HG02938 (cell line): Measurements from ENCODE around the gene CLEC18A.
"Not testable (repeated sequence)": the region's sequence is repeated elsewhere in the genome, so short reads cannot be mapped to it uniquely, and the experiment has no call there.

Experiments
- ATAC-seq: cut with Tn5 transposase; IDR thresholded peaks from one replicate; pipeline ENCODE4 v1.9.1; 2021; ENCODE audit warnings: mild to moderate bottlenecking, moderate library complexity; ENCODE audit not compliant: unreplicated experiment

Gene CLEC18A

DNA sequence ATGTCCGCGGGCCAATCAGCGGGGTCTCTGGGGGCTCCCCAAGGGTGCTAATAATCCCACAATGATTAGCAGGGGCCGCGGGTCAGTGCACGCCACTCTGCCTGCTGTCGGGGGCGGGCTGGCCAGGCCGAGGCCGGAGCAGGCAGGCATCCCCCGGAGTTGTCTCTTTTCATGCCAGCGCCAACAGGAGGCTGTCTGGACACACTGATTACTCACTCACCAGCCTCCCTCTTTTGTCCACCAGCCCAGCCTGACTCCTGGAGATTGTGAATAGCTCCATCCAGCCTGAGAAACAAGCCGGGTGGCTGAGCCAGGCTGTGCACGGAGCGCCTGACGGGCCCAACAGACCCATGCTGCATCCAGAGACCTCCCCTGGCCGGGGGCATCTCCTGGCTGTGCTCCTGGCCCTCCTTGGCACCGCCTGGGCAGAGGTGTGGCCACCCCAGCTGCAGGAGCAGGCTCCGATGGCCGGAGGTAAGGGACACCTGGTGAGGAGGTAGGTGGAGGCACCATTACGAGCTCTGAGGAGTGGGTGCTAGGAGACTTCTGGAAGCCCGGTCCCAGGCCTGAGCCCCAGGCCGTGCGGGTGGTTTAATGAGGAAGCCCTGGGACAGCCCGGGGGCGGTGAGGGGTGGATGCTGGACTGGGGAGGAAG is at the start of gene CLEC18A:
TSS of gene CLEC18A (plus strand) at position 318 of the 655 bp plus-strand sequence. CDS start at position 351, 33 bp downstream.
- not testable (repeated sequence) for ATAC-seq

DNA sequence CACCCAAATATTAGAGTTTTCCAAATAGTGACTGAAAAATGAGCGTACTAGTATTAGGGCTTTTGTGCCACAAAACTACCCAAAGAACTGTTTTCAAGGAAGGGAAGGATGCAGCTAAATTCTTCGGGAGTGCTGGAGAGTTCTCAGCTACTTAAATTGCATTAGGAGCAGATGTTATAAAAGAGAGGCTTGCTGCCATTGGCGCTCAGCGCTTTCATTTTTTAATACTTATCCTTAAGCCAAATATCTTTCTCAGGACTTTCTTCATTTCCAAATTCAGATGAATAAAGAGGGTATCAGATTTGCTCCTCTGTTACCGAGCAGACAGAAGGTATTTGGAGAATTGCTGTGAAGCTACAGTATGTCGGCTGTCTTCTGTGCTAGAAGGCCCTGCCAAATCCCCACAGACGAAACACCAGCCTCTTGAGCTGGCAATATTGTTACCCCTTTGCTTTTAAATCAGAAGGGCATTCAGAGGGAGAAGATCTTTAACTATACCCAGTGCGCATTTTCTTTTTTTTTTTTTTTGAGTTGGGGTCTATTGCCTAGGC is 47.2 kb upstream of the CLEC18A start:
- no peak for ATAC-seq

DNA sequence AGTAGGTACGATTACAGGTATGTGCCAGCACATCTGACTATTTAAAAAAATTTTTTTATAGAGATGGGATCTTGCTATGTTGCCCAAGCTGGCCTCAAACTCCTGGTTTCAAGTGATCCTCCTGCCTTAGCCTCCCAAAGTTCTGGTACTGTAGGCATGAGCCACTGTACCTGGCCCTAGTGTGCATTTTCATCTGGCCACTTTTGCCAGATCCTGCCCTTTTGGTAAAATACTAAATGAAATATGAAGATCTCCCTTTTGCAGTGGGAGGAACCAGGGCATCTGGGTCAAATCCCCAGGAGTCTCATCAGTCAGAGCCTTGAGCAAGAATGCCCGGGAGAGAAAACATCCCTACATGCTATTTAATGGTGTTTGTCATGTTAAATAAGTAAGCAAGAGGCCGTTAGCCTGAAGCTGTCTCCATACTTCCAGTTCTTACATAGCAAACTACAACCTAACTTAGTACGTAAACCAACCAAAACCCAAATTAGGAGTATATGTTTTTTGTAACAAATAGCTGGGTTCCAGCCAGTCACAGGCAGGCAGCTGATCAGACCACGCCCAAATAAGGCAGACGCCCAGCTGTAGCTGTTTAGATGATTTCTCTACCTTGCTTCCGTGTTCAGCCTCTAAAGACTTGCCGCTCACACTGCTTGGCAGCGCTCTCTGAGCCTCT is 46.5 kb upstream of the CLEC18A start:
- no peak for ATAC-seq

DNA sequence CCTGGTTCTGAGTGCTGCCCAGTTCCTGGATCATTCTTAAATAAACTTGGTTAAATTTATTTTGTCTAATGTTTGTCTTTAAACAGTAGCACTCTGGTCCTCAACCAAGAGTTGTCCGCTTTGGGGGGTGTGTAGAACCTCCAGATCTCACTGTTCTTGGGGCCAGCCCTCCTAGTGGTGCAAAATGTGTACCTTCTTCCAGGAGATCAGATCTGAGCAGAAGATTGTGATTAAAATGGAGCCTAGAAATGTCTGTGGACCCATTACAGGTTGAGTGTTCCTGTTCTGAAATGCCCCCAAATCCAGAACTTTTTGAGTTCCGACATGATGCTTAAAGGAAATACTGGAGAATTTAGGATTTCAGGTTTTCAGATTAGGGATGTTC is 46.0 kb upstream of the CLEC18A start:
- ATAC-seq: no peak

DNA sequence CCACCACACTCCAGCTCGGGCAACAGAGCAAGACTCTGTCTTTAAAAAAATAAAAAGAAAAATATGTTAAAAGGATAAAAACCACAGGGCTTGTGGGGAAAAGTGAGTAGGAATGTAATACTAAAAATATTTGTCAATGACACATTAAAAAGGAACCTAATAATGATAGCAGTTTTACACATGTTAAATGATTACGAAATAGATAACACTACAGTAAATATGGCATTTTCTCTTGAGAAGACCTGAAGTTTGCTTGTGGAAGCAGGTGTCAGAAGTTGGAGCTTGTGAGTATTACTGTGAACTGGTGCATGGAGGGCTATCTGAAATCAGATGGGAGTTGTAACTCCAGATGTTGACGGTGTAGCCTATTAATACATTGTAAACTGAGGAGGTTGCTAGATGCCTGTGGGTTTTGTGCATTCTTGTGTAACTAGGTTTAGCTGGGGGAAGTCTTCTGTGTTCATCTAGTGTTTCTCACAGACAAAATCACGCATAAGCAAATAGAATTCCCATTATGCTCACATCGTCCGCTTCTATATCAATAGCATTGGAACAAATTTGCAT is 44.2 kb upstream of the CLEC18A start:
- no peak for ATAC-seq

DNA sequence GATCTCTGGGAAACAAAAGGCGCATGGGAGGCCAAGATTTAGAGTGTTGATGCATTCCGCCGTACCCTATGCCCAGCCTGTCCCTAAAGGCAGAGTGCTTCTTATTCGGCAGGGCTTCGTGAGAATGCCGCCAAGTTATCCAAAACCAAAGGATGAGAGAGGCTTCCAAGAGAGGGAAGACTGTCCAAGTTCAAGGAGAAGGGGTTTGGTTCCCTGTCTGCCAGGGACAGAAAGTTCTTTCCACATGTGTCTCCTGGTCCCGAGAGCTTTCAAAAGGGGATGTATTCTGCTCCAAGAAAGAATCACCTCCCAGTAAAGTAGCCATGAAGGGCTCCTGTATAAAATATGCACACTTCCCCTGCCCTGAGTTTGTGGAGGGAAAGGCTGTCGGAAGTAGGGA is 42.1 kb upstream of the CLEC18A start:
- no peak for ATAC-seq

DNA sequence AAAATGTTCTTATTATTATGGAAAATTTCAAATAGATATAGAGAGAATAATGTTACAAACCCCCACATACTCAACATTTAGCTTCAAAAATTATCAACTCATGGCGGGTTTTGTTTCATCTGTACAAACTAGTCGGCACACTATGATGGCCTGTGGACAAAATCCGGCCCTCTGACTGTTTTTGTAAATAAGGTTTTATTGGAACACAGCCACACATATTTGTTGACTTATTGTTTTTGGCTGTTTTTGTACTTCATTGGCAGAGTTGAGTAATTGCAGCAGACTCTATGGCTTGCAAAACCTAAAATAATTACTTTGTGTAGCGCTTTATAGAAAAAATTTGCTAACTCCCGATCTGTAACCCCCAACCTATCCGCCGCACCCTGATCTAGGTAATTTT is 41.4 kb upstream of the CLEC18A start:
- no peak for ATAC-seq

DNA sequence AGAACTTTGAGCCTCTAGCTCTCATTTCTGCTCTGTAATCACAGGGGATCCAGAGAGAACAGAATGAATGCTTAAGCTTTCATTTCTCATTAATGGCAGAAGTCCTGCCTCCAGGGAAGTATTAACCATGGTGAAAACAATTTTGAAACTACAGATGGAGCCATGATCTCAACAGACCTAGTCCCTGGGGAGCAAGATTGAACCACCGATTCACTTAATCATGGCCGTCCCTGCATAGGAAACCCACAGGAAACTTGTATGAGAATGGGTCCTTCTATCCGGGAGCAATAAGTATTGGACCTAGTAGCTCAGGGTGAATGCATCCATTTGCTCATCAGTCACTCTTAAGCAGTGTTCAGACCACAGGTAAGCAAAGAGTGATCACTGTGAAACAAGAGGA is 40.2 kb upstream of the CLEC18A start:
- no peak for ATAC-seq

DNA sequence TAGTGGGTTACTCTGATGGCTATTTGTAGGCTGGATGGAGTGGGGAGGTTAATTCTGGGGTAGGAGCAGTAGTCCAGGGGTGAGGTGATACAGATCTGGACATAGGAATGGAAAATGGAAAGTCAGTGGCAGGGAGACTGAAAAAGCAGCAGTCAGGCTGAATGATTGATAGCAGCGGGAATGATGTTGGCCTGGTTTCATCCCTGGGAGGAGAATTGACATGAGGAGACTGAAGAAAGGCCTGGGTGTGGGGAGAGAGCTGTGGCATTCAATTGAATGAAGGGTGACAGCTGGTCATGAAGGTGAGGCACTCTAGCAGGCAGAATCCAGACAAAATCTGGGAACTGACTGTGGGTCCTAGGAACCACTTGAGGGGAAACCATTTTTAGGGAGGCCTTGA is 34.7 kb upstream of the CLEC18A start:
- ATAC-seq: no peak

DNA sequence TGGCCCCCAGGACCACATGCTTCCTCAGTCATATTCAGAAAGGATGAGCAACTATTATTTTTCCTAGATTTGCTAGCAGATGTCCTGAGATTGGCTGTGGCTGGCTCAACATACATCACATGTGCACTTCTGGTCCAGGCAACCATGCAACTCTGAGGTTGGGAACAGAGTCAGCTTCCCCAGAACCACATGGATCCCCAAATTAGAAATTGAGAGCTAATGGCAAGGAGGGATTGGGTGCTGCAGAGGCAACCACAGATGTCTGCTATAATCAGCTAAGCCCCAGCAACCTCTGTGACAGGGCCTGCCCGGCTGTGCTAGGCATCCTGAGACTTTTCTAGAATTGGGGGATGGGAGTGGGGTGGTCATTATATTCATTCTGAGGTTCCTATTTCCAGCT is 33.8 kb upstream of the CLEC18A start:
- ATAC-seq: no peak

DNA sequence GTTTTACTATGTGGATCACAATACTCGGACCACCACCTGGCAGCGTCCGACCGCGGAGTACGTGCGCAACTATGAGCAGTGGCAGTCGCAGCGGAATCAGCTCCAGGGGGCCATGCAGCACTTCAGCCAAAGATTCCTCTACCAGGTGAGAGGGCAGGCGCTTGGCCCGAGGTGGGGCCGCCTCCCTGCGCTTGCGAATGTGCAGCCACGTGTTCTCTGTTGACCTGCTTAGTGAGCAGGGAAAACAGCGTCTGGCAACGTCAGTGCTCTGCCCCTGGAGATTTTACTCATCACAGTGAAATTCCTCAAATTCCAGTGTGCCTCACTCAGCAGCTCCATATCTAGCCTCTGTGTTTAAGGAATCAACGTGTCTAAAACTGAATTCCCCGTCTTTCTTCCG is 33.4 kb upstream of the CLEC18A start:
- no peak for ATAC-seq

DNA sequence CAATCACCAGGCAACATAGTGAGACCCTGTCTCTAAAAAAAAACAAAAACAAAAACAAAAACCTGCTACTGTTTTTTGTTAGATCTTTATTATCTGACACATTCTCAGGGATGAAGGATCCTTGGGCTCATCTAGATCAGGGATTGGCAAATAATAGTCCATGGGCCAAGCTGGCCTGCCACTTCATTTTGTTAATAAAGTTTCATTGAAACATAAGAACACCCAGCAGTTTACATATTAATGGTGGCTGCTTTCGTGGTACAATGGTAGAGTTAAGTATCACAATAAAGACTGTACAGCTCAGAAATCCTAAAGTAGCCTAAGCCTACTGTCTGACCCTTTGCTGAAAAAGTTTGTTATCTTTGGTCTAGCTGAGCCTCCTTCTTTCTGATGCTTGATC is 32.9 kb upstream of the CLEC18A start:
- no peak for ATAC-seq

DNA sequence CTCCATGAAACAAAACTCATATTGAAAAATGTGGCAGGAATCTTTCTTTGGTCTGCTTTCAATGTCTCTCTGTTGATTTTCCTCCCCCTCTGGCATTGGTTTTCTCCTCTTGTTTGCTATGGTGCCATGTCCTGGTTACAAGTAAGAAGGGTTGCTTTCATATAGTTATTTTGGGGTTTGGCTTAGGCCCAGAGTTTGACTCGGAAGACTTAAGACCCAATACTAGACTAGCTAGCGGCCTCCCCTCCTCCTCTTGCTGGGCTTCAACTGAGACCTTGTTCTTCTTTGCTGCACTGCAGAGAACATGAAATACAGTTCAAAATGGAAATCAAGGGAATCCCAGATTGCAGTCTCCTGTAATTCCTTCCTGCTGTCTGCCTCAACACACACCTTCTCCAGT is 30.0 kb upstream of the CLEC18A start:
- ATAC-seq: no peak

DNA sequence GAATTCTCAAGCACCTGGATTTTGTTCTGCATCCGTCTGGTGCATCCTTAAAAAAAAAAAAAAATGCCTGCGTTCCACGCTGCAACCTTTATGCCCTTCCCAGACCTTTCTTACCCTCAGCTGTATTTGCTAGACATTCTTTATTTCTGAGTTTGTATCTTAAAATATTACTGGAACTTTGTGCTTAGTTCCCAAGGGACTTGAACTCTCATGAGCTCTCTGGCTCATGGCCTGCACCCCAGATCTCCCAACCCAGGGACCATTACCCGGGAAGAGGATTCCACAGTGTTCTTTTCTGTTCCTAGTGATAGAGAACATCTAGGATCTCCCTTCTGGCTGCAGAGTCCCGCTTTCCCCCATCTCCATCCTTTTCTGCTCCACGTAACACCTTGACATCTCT is 28.9 kb upstream of the CLEC18A start:
- ATAC-seq: no peak

DNA sequence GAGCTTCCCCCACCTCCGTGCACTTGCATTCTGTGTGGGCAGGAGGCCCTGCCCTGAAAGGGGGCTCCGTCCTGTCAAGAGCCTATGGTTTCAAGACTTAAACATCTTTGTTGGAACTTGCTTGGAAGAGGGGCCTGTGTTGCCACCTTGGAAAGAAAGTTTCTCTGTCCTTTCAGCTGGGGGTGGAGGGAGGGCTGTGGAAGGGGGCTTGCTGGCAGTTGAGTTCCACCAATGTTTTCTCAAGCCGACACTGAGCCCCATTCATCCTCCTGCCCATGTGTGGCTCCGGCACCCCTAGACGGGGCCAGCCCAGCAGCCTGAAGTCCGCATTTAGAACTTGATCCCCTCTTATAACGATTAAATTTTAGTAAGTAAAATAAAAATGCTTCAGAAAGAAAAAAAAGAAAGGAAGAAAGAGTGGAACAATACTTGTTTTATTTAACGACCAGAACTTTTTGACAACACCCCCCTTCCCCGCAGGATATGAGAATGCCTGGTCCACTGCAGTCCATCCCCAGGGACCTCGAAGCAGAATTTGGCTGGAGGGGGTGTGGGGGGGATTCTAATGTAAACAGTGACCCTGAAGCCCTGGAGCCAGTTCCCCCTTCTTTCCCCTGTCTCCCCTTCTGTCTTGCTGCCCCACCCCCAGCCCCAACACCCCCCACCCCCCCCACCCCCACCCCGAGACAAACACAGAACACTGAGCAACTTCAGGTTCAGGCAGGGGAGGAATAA is 26.9 kb upstream of the CLEC18A start:
- ATAC-seq: no peak

DNA sequence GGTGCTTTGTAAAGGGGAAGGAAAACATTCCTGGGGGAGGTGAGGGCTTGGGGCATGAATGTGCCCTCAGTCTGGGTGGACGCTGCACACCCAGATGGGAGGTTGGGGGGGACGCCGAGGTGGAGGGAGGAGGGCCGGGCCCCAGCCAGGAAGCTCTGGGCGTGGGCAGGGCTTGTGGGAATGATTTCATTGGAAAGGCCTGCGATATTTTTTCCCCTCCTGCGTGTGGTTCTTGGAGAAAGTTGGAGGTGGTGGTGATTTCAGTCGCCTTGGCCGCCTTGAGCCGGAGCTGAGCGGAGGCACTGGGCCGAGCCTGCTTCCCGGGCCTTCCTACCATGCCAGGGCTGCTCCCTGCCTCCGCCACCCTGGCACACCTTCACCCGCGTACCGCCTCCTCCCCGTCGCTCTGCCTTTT is 26.4 kb upstream of the CLEC18A start:
- ATAC-seq: no peak

DNA sequence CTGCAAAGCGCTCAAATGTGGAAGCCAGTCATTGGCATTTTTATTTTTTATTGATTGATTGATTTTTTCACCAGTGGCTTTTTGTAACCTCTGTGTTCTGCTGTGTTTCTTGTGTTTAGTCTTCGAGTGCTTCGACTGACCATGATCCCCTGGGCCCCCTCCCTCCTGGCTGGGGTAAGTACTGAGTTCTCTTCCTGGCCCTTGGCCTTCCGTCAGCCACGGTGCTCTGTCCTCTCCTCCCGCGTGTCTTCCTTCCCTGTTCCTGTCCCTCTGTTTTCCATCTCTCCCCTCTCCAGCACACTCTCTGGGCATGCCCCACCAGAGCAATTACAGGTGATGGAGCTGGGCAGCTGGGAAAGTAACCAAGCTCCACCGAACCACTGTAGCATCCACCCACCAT is 25.8 kb upstream of the CLEC18A start:
- ATAC-seq: no peak

DNA sequence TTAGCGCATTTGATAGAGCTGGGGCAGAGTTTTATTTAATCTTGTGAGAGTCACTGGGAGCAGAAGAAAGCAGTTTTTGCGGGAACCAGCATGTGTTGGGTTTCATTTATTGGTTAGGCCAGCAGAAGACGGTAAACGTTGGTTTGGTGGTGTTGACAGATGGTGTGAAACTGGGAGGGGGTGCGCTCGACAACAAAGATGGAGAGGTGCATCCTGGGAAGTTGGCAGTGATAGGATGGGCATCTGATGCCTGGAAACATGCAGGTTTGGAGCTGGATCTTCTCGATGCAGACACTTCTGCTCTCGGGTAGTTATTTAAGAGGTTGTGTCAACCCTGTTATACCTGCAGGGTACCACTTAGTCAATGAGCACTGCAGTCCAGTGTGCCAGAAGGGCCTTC is 24.9 kb upstream of the CLEC18A start:
- no peak for ATAC-seq

DNA sequence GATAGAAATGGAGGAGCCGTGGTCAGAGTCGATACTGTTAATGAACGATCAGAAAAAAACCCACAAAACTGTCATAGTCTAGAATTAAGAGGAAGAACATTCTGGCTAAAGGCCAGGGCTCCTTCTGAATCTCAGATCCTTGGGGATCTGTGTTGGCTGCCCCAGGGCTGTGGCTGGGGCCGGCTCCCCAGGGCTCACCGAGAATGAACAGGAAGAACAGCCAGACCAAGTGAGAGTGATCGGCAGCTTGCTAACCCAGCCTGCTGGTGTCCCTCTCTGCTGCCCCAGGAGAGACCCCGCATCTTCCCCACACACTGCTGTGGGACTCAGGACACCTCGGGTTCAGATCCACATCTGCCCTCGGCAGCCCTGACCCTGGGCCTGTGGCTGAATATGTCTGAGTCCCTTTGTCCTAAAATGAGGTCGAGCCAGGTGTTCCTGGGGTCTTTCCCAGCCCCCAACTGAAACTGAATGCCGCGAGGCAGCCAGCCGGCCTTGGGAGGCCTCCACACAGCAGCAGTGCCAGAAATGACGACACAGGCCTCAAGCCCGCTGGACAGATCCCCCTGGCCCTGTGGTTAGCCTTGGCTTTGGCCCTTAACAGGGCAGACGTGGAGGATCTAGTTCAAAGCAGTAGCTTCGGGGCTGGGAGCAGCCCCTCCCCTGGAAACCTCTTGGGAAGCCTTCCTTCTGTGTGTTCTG is 23.9 kb upstream of the CLEC18A start:
- no peak for ATAC-seq

DNA sequence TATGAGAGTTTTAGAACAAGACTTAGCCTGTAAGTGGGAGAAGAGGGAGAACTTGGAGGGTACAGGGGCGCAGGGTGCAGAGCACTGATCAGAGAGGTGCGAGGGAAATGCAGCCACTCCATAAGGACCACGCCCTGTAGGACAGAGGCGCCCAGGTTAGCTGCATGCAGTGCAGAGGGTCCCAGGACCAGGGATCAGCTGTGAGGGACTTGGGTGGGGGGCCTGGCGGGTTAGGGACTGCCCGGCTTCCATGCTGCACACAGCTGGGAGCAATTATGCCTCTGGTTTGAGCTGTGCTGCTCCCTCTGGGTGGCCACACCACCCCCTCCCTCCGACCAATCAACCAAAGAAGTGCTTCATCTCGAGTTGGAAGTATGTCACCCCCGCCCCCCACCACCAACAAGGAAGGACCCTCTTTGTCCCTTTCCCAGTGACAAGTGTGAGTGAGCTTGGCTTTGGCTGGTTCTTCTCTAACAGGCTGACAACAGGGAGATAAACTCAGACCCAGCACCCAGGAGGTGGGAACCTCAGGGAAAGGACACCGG is 22.2 kb upstream of the CLEC18A start:
- ATAC-seq: no peak

DNA sequence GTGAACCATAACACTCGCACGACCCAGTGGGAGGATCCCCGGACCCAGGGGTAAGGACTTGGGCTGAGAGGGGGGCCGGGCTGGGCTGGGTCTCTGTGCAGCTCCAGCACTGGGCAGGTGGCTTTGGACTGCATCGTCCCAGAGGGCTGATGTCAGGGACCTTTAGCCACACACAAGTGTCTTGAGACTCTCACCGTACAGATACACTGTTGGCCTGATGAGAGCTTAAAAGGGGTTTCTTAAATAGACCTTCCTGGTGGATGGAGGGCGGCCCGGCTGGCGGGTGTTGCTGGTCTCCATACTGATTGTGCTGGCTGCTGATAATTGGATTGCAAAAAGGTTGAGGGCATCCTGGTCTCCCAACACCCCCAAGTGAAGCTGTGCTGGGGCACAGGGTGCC is 21.7 kb upstream of the CLEC18A start:
- ATAC-seq: no peak
